Osteocyte (in vitro differentiated cells): ENCODE data around the gene CRCP. TPM values are rescaled to one million over a fixed set of nuclear protein-coding genes. Genes with fewer than 3 reads are reported as not detected.

Source experiments
- DNase-seq: peaks from one replicate; pipeline ENCODE4 v3.0.0; 2021; ENCODE audit warnings: mixed read lengths; ENCODE audit not compliant: unreplicated experiment; ENCODE audit errors: extremely low spot score
- H3K27ac Mint-ChIP-seq: one replicate; pipeline ENCODE4 v1.8.0; 2021; ENCODE audit warnings: mild to moderate bottlenecking, mixed read lengths; ENCODE audit not compliant: unreplicated experiment
- H3K27me3 Mint-ChIP-seq: one replicate; pipeline ENCODE4 v1.8.0; 2021; ENCODE audit warnings: mixed read lengths; ENCODE audit not compliant: unreplicated experiment
- H3K36me3 Mint-ChIP-seq: one replicate; pipeline ENCODE4 v1.8.0; 2021; ENCODE audit warnings: mixed read lengths; ENCODE audit not compliant: unreplicated experiment
- H3K4me1 Mint-ChIP-seq: one replicate; pipeline ENCODE4 v1.8.0; 2021; ENCODE audit warnings: mixed read lengths; ENCODE audit not compliant: unreplicated experiment
- H3K4me3 Mint-ChIP-seq: one replicate; pipeline ENCODE4 v1.8.0; 2021; ENCODE audit warnings: mild to moderate bottlenecking, moderate library complexity, mixed read lengths; ENCODE audit not compliant: unreplicated experiment
- H3K9me3 Mint-ChIP-seq: one replicate; pipeline ENCODE4 v1.8.0; 2021; ENCODE audit warnings: mixed read lengths; ENCODE audit not compliant: unreplicated experiment
- total RNA-seq: library from RNA; stranded (reverse); gene quantifications from 2 replicates; pipeline ENCODE4 v1.2.1, GENCODE V29; 2021
- TF ChIP-seq, protein P1 (sequence below): fragments of 200-600 bp; sonication (generic); IDR thresholded peaks from 2 replicates; pipeline ENCODE4 v1.5.0; 2021; ENCODE audit warnings: antibody characterized with exemption, mild to moderate bottlenecking, moderate library complexity

Gene CRCP
- total RNA-seq, 1 donor from 2014 or later: 26.5 TPM

DNA sequence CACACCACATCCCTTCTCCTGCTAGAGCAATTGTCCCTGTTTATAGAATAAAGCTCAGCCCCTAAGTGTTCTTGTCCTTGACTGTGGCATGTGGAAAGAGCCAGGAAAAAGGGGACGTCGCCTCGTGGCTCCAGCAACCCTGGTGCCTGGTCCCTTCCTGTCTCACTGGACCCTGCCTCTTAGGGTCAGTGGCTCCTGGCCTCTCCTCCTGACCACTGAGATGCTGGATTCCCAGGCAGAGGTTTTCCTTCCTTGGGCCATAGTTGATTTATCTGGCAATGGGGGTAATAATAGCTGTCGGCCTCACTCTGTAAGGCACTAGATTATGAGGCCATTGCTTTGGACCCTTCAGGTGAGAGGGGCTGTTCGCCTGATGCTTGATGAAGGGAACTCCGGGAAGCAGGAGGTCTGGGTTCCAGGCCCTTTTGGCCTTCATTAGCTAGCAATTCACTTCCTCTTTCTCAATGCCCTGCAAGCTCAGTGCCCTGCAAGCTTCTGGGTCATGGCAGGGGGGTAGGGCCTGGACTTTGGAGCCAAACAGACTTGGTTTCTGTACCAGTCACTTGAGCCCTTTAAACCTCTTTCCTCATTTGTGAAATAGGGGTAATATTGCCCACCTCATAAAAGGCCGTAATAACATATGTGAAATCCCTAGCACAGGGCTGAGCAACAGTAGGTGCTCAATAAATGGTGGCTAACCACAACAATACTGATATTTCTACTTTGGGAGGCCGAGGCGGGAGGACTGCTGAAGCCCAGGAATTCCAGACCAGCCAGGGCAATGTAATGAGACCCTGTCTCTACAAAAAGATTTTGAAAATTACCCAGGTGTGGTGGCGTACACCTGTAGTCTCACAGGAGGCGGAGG is 38.0 kb upstream of the CRCP start:
- peaks cover 14% of the 10 kb centered on the region for H3K4me1 Mint-ChIP-seq
- DNase-seq: no peak

DNA sequence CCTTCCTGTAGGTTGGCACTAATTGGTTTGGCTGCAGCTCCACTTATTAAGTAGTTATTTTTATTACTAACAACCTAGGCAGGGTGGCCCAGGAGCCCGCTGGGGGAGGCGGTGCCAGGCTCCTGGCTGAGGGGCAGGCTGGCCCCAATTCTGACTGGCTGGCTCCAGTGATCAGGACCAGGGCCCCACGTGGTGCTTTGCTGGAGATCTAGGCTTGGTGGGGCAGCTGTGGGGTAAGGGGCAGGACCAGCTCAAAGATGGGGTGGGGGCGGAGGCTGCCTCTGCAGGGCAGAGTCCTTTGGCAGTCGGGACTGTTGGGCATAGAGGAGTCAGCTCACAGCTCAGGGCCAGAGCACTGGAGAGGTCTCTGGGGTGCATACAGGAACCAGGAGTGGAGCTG is 36.6 kb upstream of the CRCP start:
- no peaks in the 10 kb centered on the region for H3K27me3 Mint-ChIP-seq
- TF ChIP-seq, protein P1, sequence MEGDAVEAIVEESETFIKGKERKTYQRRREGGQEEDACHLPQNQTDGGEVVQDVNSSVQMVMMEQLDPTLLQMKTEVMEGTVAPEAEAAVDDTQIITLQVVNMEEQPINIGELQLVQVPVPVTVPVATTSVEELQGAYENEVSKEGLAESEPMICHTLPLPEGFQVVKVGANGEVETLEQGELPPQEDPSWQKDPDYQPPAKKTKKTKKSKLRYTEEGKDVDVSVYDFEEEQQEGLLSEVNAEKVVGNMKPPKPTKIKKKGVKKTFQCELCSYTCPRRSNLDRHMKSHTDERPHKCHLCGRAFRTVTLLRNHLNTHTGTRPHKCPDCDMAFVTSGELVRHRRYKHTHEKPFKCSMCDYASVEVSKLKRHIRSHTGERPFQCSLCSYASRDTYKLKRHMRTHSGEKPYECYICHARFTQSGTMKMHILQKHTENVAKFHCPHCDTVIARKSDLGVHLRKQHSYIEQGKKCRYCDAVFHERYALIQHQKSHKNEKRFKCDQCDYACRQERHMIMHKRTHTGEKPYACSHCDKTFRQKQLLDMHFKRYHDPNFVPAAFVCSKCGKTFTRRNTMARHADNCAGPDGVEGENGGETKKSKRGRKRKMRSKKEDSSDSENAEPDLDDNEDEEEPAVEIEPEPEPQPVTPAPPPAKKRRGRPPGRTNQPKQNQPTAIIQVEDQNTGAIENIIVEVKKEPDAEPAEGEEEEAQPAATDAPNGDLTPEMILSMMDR: no peak
- H3K4me1 Mint-ChIP-seq: peaks cover 14% of the 10 kb centered on the region
- H3K4me3 Mint-ChIP-seq: no peak overlapping the region
- peaks cover 3% of the 10 kb centered on the region for H3K36me3 Mint-ChIP-seq
- no peaks in the 10 kb centered on the region for H3K9me3 Mint-ChIP-seq
- H3K27ac Mint-ChIP-seq: no peak overlapping the region
- no peak for DNase-seq

More for the DNA sequence above, 38.0 kb upstream of the CRCP start:
- Mint-ChIP-seq H3K27me3 (no peaks in the 10 kb centered on the region), H3K4me3 (peak overlapping the region; percentile 83), H3K36me3 (no peaks in the 10 kb centered on the region), H3K27ac (peak overlapping the region; percentile 64), H3K9me3 (no peaks in the 10 kb centered on the region)
- TF ChIP-seq, protein P1: no peak

DNA sequence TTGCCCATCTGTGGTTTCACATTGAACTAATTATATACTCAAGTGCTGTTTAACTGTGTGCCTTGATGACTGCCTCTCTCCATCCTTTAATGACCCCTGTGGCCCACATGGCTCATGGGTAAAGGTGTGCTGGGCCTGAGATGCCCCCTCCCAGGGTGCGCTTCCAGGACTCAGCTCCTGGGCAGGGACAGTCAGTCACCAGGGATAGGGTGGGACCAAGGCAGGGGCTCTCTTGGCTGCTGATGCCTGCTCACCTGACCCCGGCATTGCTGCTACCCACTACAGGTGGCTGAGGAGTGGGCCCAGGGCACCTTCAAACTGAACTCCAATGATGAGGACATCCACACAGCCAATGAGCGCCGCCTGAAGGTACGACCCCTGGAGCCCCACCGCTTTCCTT is 32.6 kb upstream of the CRCP start:
- Mint-ChIP-seq H3K27ac (no peak overlapping the region), H3K9me3 (no peaks in the 10 kb centered on the region), H3K4me1 (peaks cover 3% of the 10 kb centered on the region), H3K4me3 (no peak overlapping the region), H3K36me3 (peaks cover 6% of the 10 kb centered on the region), H3K27me3 (no peaks in the 10 kb centered on the region)
- no peak for DNase-seq
- TF ChIP-seq, protein P1: no peak

DNA sequence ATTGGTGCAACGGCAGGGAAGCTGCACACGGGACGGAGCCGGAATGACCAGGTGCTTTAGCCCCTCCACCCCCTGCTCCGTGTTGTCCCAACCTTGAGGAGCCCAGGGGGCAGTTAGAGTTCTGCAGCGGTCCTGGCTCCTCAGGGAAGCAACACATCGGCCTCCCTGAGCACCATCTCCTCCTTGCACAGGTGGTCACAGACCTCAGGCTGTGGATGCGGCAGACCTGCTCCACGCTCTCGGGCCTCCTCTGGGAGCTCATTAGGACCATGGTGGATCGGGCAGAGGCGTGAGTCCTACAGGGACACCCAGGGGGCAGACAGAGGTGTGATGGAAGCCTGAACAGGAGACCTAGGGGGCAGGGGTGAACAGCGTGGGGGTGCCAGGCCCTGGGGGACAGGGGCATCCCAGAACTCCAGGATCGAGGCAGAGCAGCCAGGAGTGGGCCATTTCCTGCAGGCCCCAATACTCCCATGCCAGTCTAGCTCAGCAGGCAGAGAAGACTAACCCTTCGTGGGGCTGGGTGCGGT is 31.7 kb upstream of the CRCP start:
- H3K27ac Mint-ChIP-seq: no peak overlapping the region
- TF ChIP-seq, protein P1: no peak
- H3K4me1 Mint-ChIP-seq: no peaks in the 10 kb centered on the region
- no peak for DNase-seq
- H3K4me3 Mint-ChIP-seq: no peak overlapping the region
- no peaks in the 10 kb centered on the region for H3K27me3 Mint-ChIP-seq
- no peaks in the 10 kb centered on the region for H3K9me3 Mint-ChIP-seq
- H3K36me3 Mint-ChIP-seq: peaks cover 6% of the 10 kb centered on the region

DNA sequence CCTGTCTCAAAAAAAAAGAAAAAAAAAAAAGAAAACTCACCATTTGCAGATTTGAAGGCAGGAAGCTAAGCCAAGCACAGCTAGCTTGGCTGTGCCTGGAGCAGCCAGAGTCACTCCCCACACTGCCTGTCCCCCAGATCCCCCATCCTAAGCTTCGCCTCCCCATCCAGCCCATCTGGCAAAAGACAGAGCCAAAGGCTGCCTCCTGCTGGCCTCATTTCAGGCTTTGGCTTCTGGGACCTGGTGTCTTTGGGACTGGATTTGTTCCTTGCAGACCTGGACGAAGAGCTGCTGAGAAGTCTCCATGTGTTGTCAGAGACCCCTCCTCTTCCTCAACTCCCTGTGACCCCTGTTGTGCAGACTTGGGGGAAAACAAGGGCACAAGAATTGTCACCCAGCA is 31.0 kb upstream of the CRCP start:
- H3K27me3 Mint-ChIP-seq: no peaks in the 10 kb centered on the region
- TF ChIP-seq, protein P1: no peak
- H3K4me3 Mint-ChIP-seq: no peak overlapping the region
- no peak for DNase-seq
- no peaks in the 10 kb centered on the region for H3K4me1 Mint-ChIP-seq
- H3K27ac Mint-ChIP-seq: no peak overlapping the region
- peaks cover 6% of the 10 kb centered on the region for H3K36me3 Mint-ChIP-seq
- no peaks in the 10 kb centered on the region for H3K9me3 Mint-ChIP-seq
